ENCODE data around the gene FGF14.

DNA sequence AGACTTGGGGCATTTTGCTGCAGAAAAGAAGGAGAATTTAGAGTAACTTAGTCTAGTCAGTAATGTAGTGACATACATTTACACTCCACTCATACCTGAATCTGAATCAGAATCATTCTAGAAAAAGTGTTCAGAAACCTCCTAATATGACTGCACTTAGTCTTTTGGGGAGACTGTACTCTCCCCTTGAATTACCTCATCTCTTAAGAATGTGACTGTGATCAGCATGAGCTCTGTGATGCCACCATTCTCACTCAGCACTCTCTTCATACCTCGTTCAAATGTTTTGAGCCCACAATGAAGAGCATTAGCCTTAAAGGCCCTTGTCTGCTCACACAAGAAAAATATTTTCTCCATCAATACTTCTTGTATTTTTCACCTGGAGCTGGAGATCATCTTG, 229.4 kb downstream of the FGF14 start:
- TF ChIP-seq, protein P1, sequence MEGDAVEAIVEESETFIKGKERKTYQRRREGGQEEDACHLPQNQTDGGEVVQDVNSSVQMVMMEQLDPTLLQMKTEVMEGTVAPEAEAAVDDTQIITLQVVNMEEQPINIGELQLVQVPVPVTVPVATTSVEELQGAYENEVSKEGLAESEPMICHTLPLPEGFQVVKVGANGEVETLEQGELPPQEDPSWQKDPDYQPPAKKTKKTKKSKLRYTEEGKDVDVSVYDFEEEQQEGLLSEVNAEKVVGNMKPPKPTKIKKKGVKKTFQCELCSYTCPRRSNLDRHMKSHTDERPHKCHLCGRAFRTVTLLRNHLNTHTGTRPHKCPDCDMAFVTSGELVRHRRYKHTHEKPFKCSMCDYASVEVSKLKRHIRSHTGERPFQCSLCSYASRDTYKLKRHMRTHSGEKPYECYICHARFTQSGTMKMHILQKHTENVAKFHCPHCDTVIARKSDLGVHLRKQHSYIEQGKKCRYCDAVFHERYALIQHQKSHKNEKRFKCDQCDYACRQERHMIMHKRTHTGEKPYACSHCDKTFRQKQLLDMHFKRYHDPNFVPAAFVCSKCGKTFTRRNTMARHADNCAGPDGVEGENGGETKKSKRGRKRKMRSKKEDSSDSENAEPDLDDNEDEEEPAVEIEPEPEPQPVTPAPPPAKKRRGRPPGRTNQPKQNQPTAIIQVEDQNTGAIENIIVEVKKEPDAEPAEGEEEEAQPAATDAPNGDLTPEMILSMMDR (IDR thresholded peaks at IDR 0.05): no peak
- TF ChIP-seq POLR2AphosphoS5 (IDR thresholded peaks at IDR 0.05): no peak
